Activated naive CD8-positive, alpha-beta T cell treated with anti-CD3 and anti-CD28 coated beads, Interleukin-2, amount 10 ng/mL, durations not matched to agents 7 days and 5 days (primary cell): ENCODE results near the gene CTNNA3. TPM values are rescaled to one million over a fixed set of nuclear protein-coding genes. Genes with fewer than 3 reads are reported as not detected.
"Not testable (repeated sequence)": the region's sequence is repeated elsewhere in the genome, so short reads cannot be mapped to it uniquely, and the experiment has no call there.

Source experiments
- ATAC-seq: fragments of 150-1000 bp; cut with Tn5 transposase; one replicate; pipeline ENCODE4 v1.10.0; 2021; ENCODE audit warnings: low read depth, moderate library complexity
- POLR2A ChIA-PET: fragments of 350-600 bp; sonication (Branson Sonifier 250); formaldehyde crosslinking; loops from one replicate; lab custom pipeline; 2021; ENCODE audit warnings: antibody characterized with exemption; lab: Charles Lee
- DNase-seq: peaks from one replicate; pipeline ENCODE4 v3.0.0; 2021
- H3K27ac Mint-ChIP-seq: one replicate; pipeline ENCODE4 v1.8.0; 2022; ENCODE audit warnings: mild to moderate bottlenecking, mixed read lengths
- H3K27me3 Mint-ChIP-seq: one replicate; pipeline ENCODE4 v1.8.0; 2022; ENCODE audit warnings: mild to moderate bottlenecking, moderate library complexity, mixed read lengths
- H3K36me3 Mint-ChIP-seq: one replicate; pipeline ENCODE4 v1.8.0; 2021; ENCODE audit warnings: mild to moderate bottlenecking, mixed read lengths
- H3K4me1 Mint-ChIP-seq: one replicate; pipeline ENCODE4 v1.8.0; 2021; ENCODE audit warnings: mixed read lengths
- H3K4me3 Mint-ChIP-seq: one replicate; pipeline ENCODE4 v1.8.0; 2022; ENCODE audit warnings: mild to moderate bottlenecking, moderate library complexity, mixed read lengths
- H3K9me3 Mint-ChIP-seq: one replicate; pipeline ENCODE4 v1.8.0; 2021; ENCODE audit warnings: mixed read lengths
- total RNA-seq, 2 experiments: library from RNA; stranded (reverse); gene quantifications; one replicate each; pipeline ENCODE4 v1.2.3, GENCODE V29; 2021

CTNNA3 gene
- total RNA-seq, 2 experiments from 2014 or later, result 2.4 to 3.6 TPM

- Mint-ChIP-seq H3K27me3 (peaks cover 6% of the 10 kb centered on the region), H3K4me3 (no peak overlapping the region), H3K4me1 (peaks cover 18% of the 10 kb centered on the region), H3K36me3 (no peaks in the 10 kb centered on the region), H3K9me3 (no peaks in the 10 kb centered on the region), H3K27ac (no peak overlapping the region)
- POLR2A ChIA-PET, result no interaction called here
- DNase-seq, result no peak
- ATAC-seq, result no peak
Measured at GRCh38 chr10:67608001-67608400, 88.0 kb downstream of the CTNNA3 start.

DNA sequence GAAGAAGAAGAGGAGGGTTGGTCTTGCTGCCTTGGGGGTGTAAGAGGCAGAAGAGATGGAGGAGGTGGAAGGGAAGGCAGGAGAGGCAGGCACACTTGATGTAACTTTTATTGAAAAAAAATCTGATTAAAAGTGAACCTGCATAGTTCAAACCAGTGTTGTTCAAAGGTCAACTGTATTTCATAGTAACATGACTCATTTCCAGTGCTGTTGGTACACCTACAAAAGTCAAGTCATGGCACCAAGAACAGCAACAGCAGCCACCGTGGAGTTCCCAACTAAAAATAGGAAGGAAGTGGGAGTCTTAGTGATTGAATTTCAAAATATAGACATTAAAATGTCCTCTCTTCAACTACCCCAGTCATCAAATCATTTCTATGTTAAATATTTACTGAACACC, 88.5 kb downstream of the CTNNA3 start:
- Mint-ChIP-seq H3K9me3 (no peaks in the 10 kb centered on the region), H3K4me1 (peaks cover 13% of the 10 kb centered on the region), H3K27me3 (peaks cover 6% of the 10 kb centered on the region), H3K27ac (no peak overlapping the region), H3K36me3 (no peaks in the 10 kb centered on the region), H3K4me3 (no peak overlapping the region)
- ATAC-seq (no peak), DNase-seq (no peak)
- POLR2A ChIA-PET, result no interaction called here

DNA sequence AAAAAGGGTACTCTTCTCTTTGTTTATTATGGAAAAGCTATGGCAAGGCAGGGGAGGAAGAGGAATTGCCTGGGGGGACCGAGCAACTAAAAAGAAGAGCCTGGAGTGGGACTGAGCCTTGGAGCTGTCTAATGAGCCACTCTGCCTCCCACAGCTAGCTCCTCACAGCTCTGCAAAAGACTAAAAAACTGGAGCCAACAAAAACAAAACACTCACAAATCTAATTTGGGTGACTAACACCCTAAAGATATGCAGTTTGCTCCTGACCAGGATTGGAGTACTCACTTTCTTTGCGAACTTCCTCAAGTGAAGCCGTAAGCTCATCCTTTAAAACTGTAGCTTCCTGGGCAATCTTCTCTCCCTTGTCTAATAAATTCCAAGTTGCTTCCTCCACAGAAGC, 89.4 kb downstream of the CTNNA3 start:
- peaks cover 9% of the 10 kb centered on the region for H3K4me1 Mint-ChIP-seq
- DNase-seq, result no peak
- POLR2A ChIA-PET, result no interaction called here
- no peak for ATAC-seq
- peaks cover 8% of the 10 kb centered on the region for H3K27me3 Mint-ChIP-seq
- no peak overlapping the region for H3K4me3 Mint-ChIP-seq
- no peaks in the 10 kb centered on the region for H3K36me3 Mint-ChIP-seq
- no peaks in the 10 kb centered on the region for H3K9me3 Mint-ChIP-seq
- no peak overlapping the region for H3K27ac Mint-ChIP-seq

DNA sequence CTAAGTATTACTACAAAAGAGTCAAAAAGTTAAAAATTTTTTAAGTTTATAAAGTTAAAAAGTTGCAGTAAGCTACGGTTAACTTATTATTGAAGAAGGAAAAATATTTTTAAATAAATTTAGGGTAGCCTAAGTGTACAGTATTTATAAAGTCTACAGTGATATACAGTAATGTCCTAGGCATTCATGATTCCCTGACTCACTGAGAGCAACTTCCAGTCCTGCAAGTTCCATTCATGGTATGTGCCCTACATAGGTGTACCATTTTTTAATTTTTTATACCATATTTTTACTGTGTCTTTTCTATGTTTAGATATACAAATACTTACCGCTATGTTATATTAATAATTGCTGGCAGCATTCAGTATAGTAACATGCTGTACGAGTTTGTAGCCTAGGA, 92.3 kb downstream of the CTNNA3 start:
- POLR2A ChIA-PET, result no interaction called here
- Mint-ChIP-seq H3K4me1 (peaks cover 9% of the 10 kb centered on the region), H3K36me3 (no peaks in the 10 kb centered on the region), H3K4me3 (no peak overlapping the region), H3K9me3 (no peaks in the 10 kb centered on the region), H3K27me3 (peaks cover 2% of the 10 kb centered on the region), H3K27ac (no peak overlapping the region)
- DNase-seq (no peak), ATAC-seq (no peak)

DNA sequence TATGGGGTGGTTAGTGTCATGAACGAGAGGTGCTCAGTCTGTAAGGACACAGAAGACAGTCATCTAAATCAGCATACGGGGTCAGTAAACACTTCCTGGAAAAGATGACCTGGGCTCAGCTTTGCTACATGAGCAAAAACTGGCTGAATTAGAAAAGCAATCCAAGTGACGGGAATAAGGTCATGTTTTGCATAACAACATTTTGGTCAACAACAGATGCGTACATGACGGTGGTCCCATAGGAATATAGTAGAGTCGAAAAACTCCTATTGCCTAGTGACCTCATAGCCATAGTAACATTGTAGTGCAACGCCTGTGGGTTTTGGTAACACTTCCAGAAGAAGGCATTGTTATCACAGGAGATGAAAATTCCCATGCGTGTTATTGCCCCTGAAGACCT, 92.9 kb downstream of the CTNNA3 start:
- H3K9me3 Mint-ChIP-seq, result no peaks in the 10 kb centered on the region
- POLR2A ChIA-PET, result no interaction called here
- no peak for DNase-seq
- H3K27me3 Mint-ChIP-seq, result peaks cover 2% of the 10 kb centered on the region
- H3K4me3 Mint-ChIP-seq, result no peak overlapping the region
- H3K27ac Mint-ChIP-seq, result no peak overlapping the region
- peaks cover 9% of the 10 kb centered on the region for H3K4me1 Mint-ChIP-seq
- peaks cover 3% of the 10 kb centered on the region for H3K36me3 Mint-ChIP-seq
- no peak for ATAC-seq

- Mint-ChIP-seq H3K4me3 (no peak overlapping the region), H3K9me3 (no peaks in the 10 kb centered on the region), H3K36me3 (peaks cover 3% of the 10 kb centered on the region), H3K27ac (no peak overlapping the region), H3K4me1 (peaks cover 3% of the 10 kb centered on the region), H3K27me3 (peaks cover 2% of the 10 kb centered on the region)
- no peak for ATAC-seq
- POLR2A ChIA-PET, result no interaction called here
- DNase-seq, result no peak
Measured at GRCh38 chr10:67602268-67602950, 93.6 kb downstream of the CTNNA3 start.

DNA sequence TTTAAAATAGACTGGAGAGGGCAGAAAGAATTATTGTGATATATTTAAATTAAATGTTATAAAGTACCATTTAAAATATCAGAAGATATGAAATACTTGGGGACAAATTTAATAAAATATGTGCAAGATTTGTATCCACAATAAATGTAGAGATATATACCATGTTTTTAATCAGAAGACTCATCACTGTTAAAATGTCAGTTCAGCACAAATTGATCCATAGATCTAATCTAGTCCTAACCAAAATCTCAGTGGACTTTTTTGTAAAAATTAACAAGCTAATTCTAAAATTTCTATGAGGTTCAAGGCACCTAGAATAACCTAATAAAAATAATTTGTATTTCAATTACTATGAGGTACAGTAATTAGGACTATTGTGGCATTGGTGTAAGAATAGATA, 96.4 kb downstream of the CTNNA3 start:
- DNase-seq (no peak), ATAC-seq (no peak)
- Mint-ChIP-seq H3K27ac (no peak overlapping the region), H3K4me3 (no peak overlapping the region), H3K27me3 (peaks cover 4% of the 10 kb centered on the region), H3K4me1 (no peaks in the 10 kb centered on the region), H3K9me3 (peaks cover 4% of the 10 kb centered on the region), H3K36me3 (peaks cover 3% of the 10 kb centered on the region)
- POLR2A ChIA-PET, result no interaction called here

- H3K4me1 Mint-ChIP-seq, result no peaks in the 10 kb centered on the region
- POLR2A ChIA-PET, result interaction anchor here (0.6 kb wide), 1 partner anchor 13 kb away, joined by 5 read pairs; no protein-coding TSS in a partner anchor
- ATAC-seq (no peak), DNase-seq (no peak)
- peaks cover 3% of the 10 kb centered on the region for H3K36me3 Mint-ChIP-seq
- peaks cover 2% of the 10 kb centered on the region for H3K27me3 Mint-ChIP-seq
- H3K9me3 Mint-ChIP-seq, result peaks cover 15% of the 10 kb centered on the region
- H3K27ac Mint-ChIP-seq, result no peak overlapping the region
- H3K4me3 Mint-ChIP-seq, result no peak overlapping the region
Measured at GRCh38 chr10:67596641-67597040, 99.4 kb downstream of the CTNNA3 start.

- H3K27me3 Mint-ChIP-seq, result no peaks in the 10 kb centered on the region
- no peak overlapping the region for H3K4me3 Mint-ChIP-seq
- no peak overlapping the region for H3K27ac Mint-ChIP-seq
- POLR2A ChIA-PET, result no interaction called here
- H3K4me1 Mint-ChIP-seq, result no peaks in the 10 kb centered on the region
- ATAC-seq (no peak), DNase-seq (no peak)
- H3K9me3 Mint-ChIP-seq, result peaks cover 19% of the 10 kb centered on the region
- no peaks in the 10 kb centered on the region for H3K36me3 Mint-ChIP-seq
Measured at GRCh38 chr10:67587771-67588170, 108.2 kb downstream of the CTNNA3 start.

DNA sequence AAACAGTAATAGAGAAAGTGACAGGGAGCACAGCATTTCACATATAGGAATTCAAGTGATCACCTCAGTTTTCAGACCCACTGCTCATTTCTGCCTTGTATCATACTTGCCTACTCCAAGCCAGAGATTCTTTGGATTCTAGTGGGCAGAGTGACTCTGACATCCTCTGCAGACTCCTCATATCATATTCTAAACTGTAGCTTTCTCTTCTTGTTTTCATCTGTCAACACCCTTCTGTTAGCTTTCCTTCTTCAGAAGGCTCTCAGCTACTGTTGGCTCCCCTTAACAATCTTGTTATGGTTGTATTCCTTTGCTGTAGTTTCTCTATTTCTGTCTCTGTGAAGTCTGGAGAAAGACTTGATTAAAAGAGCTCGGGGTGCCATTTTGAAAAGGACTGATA, 120.5 kb downstream of the CTNNA3 start:
- POLR2A ChIA-PET, result no interaction called here
- H3K4me3 Mint-ChIP-seq, result no peak overlapping the region
- no peaks in the 10 kb centered on the region for H3K4me1 Mint-ChIP-seq
- no peak for ATAC-seq
- H3K27ac Mint-ChIP-seq, result no peak overlapping the region
- no peak for DNase-seq
- H3K27me3 Mint-ChIP-seq, result peaks cover 2% of the 10 kb centered on the region
- no peaks in the 10 kb centered on the region for H3K36me3 Mint-ChIP-seq
- H3K9me3 Mint-ChIP-seq, result no peaks in the 10 kb centered on the region

- H3K4me1 Mint-ChIP-seq, result no peaks in the 10 kb centered on the region
- no peak for ATAC-seq
- POLR2A ChIA-PET, result no interaction called here
- no peak for DNase-seq
- H3K4me3 Mint-ChIP-seq, result no peak overlapping the region
- H3K9me3 Mint-ChIP-seq, result no peaks in the 10 kb centered on the region
- H3K27ac Mint-ChIP-seq, result no peak overlapping the region
- peaks cover 2% of the 10 kb centered on the region for H3K27me3 Mint-ChIP-seq
- H3K36me3 Mint-ChIP-seq, result no peaks in the 10 kb centered on the region
Measured at GRCh38 chr10:67573484-67573883, 122.5 kb downstream of the CTNNA3 start.

GRCh38 chr10:67571503-67571902, 124.5 kb downstream of the CTNNA3 start:
- H3K27ac Mint-ChIP-seq, result no peak overlapping the region
- POLR2A ChIA-PET, result no interaction called here
- no peaks in the 10 kb centered on the region for H3K4me1 Mint-ChIP-seq
- peaks cover 2% of the 10 kb centered on the region for H3K27me3 Mint-ChIP-seq
- ATAC-seq, result no peak
- H3K36me3 Mint-ChIP-seq, result no peaks in the 10 kb centered on the region
- H3K9me3 Mint-ChIP-seq, result no peaks in the 10 kb centered on the region
- DNase-seq, result no peak
- H3K4me3 Mint-ChIP-seq, result no peak overlapping the region

DNA sequence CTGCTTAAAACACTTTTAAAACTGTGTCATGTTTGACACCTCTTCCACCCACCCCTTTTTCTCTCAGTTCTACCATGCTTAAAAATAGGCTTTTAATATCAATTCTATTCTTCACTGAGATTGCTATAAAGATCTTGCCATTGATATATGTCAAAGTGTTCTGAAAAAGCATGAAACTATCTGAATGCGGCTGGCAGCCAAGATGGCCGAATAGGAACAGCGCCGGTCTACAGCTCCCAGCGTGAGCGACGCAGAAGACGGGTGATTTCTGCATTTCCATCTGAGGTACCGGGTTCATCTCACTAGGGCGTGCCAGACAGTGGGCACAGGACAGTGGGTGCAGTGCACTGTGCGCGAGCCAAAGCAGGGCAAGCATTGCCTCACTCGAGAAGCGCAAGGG, 137.7 kb downstream of the CTNNA3 start:
- POLR2A ChIA-PET, H3K36me3 Mint-ChIP-seq, H3K9me3 Mint-ChIP-seq, ATAC-seq, H3K27ac Mint-ChIP-seq, DNase-seq, H3K4me3 Mint-ChIP-seq, H3K4me1 Mint-ChIP-seq: not testable (repeated sequence)
- peaks cover 10% of the 10 kb centered on the region for H3K27me3 Mint-ChIP-seq

- H3K36me3 Mint-ChIP-seq, result no peaks in the 10 kb centered on the region
- peaks cover 4% of the 10 kb centered on the region for H3K27me3 Mint-ChIP-seq
- no peaks in the 10 kb centered on the region for H3K4me1 Mint-ChIP-seq
- POLR2A ChIA-PET, result no interaction called here
- H3K27ac Mint-ChIP-seq, result no peak overlapping the region
- ATAC-seq (no peak), DNase-seq (no peak)
- H3K4me3 Mint-ChIP-seq, result no peak overlapping the region
- H3K9me3 Mint-ChIP-seq, result peaks cover under 1% of the 10 kb centered on the region
Measured at GRCh38 chr10:67553254-67553653, 142.7 kb downstream of the CTNNA3 start.
